CD4-positive, alpha-beta T cell treated with Interferon gamma for 1 hour (primary cell): ENCODE measurements around the gene ABHD8.

ENCODE experiments used
- DNase-seq: peaks from one replicate; pipeline ENCODE4 v3.0.0-alpha.2; 2020

Gene ABHD8

GRCh38 chr19:17332677-17333581 is 29.7 kb upstream of the ABHD8 start:
- peak; percentile 64 for DNase-seq

- DNase-seq: no peak
Measured at GRCh38 chr19:17332360-17332676, 29.1 kb upstream of the ABHD8 start.

GRCh38 chr19:17331045-17331558 is 27.9 kb upstream of the ABHD8 start:
- DNase-seq: no peak

GRCh38 chr19:17330262-17331044 is 27.2 kb upstream of the ABHD8 start:
- no peak for DNase-seq

GRCh38 chr19:17329366-17330261 is 26.4 kb upstream of the ABHD8 start:
- no peak for DNase-seq

- DNase-seq: no peak
Measured at GRCh38 chr19:17328517-17329365, 25.5 kb upstream of the ABHD8 start.

GRCh38 chr19:17327654-17328516 is 24.7 kb upstream of the ABHD8 start:
- peak; percentile 60 for DNase-seq

GRCh38 chr19:17327068-17327653 is 23.9 kb upstream of the ABHD8 start:
- DNase-seq: no peak

- DNase-seq: no peak
Measured at GRCh38 chr19:17326595-17326966, 23.4 kb upstream of the ABHD8 start.

- no peak for DNase-seq
Measured at GRCh38 chr19:17325881-17326594, 22.8 kb upstream of the ABHD8 start.

- no peak for DNase-seq
Measured at GRCh38 chr19:17325133-17325532, 21.9 kb upstream of the ABHD8 start.

GRCh38 chr19:17324357-17325114 is 21.3 kb upstream of the ABHD8 start:
- DNase-seq: no peak

GRCh38 chr19:17323964-17324332 is 20.7 kb upstream of the ABHD8 start:
- DNase-seq: no peak

- no peak for DNase-seq
Measured at GRCh38 chr19:17323300-17323963, 20.2 kb upstream of the ABHD8 start.

GRCh38 chr19:17322854-17323253 is 19.6 kb upstream of the ABHD8 start:
- DNase-seq: no peak

GRCh38 chr19:17321655-17322489 is 18.6 kb upstream of the ABHD8 start:
- no peak for DNase-seq

GRCh38 chr19:17320435-17320834 is 17.2 kb upstream of the ABHD8 start:
- no peak for DNase-seq
